Measurements from ENCODE around the gene ATG4D. TPM values are rescaled to one million over a fixed set of nuclear protein-coding genes. Genes with fewer than 3 reads are reported as not detected.

ATG4D gene
- total and polyA plus RNA-seq, 2 of the 4 experiments (the other 2 are of a cell fraction), result 8.2 to 21.8 TPM

GRCh38 chr19:10500247-10500592, 43.5 kb upstream of the ATG4D start:
- H2AFZ ChIP-seq (replicated peaks; ENCODE audit: low read length, poor library complexity), result no peak overlapping the region
- no peak overlapping the region for H2BK20ac ChIP-seq (ENCODE audit: low read depth, low read length)
- no peak overlapping the region for H2BK120ac ChIP-seq (ENCODE audit: low read depth, low read length)
- H4K91ac ChIP-seq (ENCODE audit: insufficient read depth, low read depth, low read length), result no peak overlapping the region
- no peak overlapping the region for H2AK5ac ChIP-seq (ENCODE audit: low read depth, low read length)
- TF ChIP-seq POLR2A (IDR thresholded peaks at IDR 0.05; ENCODE audit: low read depth, low read length) (no peak), USF2 (IDR thresholded peaks at IDR 0.05; ENCODE audit: low read depth, low read length) (no peak), RCOR1 (IDR thresholded peaks at IDR 0.05; ENCODE audit: insufficient replicate concordance, low read length) (no peak), RFX5 (IDR thresholded peaks at IDR 0.05; ENCODE audit: low read depth, low read length) (no peak), MXI1 (IDR thresholded peaks at IDR 0.05; ENCODE audit: borderline replicate concordance, low read depth, low read length) (no peak), CEBPB (IDR thresholded peaks at IDR 0.05; ENCODE audit: low read depth, low read length) (no peak), SMC3 (IDR thresholded peaks at IDR 0.05; ENCODE audit: low read depth, low read length) (no peak), CTCF (conservative IDR thresholded peaks at IDR 0.05; ENCODE audit: low read depth, low read length) (no peak), MAZ (IDR thresholded peaks at IDR 0.05; ENCODE audit: borderline replicate concordance, low read depth, low read length) (no peak), CHD1 (IDR thresholded peaks at IDR 0.05; ENCODE audit: low read depth, low read length) (no peak), MAFK (IDR thresholded peaks at IDR 0.05; ENCODE audit: low read depth, low read length) (no peak), BHLHE40 (IDR thresholded peaks at IDR 0.05; ENCODE audit: low read depth, low read length) (no peak)
- TF ChIP-seq, protein P1, sequence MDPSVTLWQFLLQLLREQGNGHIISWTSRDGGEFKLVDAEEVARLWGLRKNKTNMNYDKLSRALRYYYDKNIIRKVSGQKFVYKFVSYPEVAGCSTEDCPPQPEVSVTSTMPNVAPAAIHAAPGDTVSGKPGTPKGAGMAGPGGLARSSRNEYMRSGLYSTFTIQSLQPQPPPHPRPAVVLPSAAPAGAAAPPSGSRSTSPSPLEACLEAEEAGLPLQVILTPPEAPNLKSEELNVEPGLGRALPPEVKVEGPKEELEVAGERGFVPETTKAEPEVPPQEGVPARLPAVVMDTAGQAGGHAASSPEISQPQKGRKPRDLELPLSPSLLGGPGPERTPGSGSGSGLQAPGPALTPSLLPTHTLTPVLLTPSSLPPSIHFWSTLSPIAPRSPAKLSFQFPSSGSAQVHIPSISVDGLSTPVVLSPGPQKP (IDR thresholded peaks at IDR 0.05; ENCODE audit: borderline replicate concordance, low read depth, low read length), result no peak
- no peak overlapping the region for H4K5ac ChIP-seq (ENCODE audit: low read depth, low read length)
- peaks cover 12% of the 10 kb centered on the region for H4K20me1 ChIP-seq (ENCODE audit: insufficient read depth, low read length)
- H3K9me1 ChIP-seq (ENCODE audit: insufficient read depth, low read length), result peaks cover 10% of the 10 kb centered on the region
- H3K18ac ChIP-seq (ENCODE audit: low read depth, low read length), result no peak overlapping the region
- dilution Hi-C loops (cut with HindIII; ENCODE audit: low sequenced_read_pairs, unreplicated experiment), result no loop called here
- DNase-seq, result no peak
- H3K23ac ChIP-seq (ENCODE audit: low read depth, low read length), result no peak overlapping the region
- H2AK9ac ChIP-seq (replicated peaks; ENCODE audit: low read depth, low read length, poor library complexity), result no peak overlapping the region
- ChIA-PET POLR2A (ENCODE audit: unreplicated experiment) (interaction anchor here (0.6 kb wide), 1 partner anchor 81 kb away, joined by 5 read pairs; no protein-coding TSS in a partner anchor), CTCF (no interaction called here)
- H3K36me3 ChIP-seq (ENCODE audit: control insufficient read depth, insufficient read depth, low read length), result peaks cover 28% of the 10 kb centered on the region
- H3K27me3 ChIP-seq (ENCODE audit: control insufficient read depth, insufficient read depth, low read length), result no peaks in the 10 kb centered on the region
- H3K9me3 ChIP-seq (ENCODE audit: control insufficient read depth, insufficient read depth, low read length), result no peaks in the 10 kb centered on the region
- no peak for ATAC-seq (ENCODE audit: low read depth)
- intact Hi-C loops (cut with micrococcal nuclease), result no loop called here
- no peak overlapping the region for H4K8ac ChIP-seq (ENCODE audit: low read depth in 2 of 2, low read length in 2 of 2)
- H3K56ac ChIP-seq (ENCODE audit: extremely low read depth, insufficient read depth, low read length), result no peak overlapping the region
- no peak overlapping the region for H3K14ac ChIP-seq (replicated peaks; ENCODE audit: low read depth, low read length)
- H3K27ac ChIP-seq (ENCODE audit: insufficient read depth, low read length), result no peak overlapping the region
- no peak overlapping the region for H3K4me2 ChIP-seq (ENCODE audit: low read depth, low read length)
- no peak overlapping the region for H2BK15ac ChIP-seq (ENCODE audit: low read depth, low read length)
- in situ Hi-C loops (cut with MboI; ENCODE audit: low sequenced_read_pairs), result no loop called here
- no CpG with 5 or more reads among the region's 2 CpGs for WGBS, 2 experiments (ENCODE audit: extremely low coverage in 2 of 2, insufficient read length in 1 of 2)
- H3K4me3 ChIP-seq (ENCODE audit: insufficient read depth, low read depth, low read length), result no peak overlapping the region
- no peak overlapping the region for H2BK5ac ChIP-seq (ENCODE audit: low read depth, low read length, poor library complexity, severe bottlenecking)
- no peak overlapping the region for H3K9ac ChIP-seq (ENCODE audit: low read depth, low read length)
- H3K4me1 ChIP-seq (ENCODE audit: control insufficient read depth, insufficient read depth, low read length), result peaks cover 3% of the 10 kb centered on the region; the same call in 1 of the 2 replicates
- peaks cover 24 to 48% of the 10 kb centered on the region in 2 experiments for H3K79me1 ChIP-seq (ENCODE audit: low read depth in 1 of 2, low read length in 2 of 2)
- H3K4ac ChIP-seq (ENCODE audit: low read depth, low read length), result no peak overlapping the region
- no TSS peak for BruUV-seq (replicated peaks)
